GM23338 (cell line): ENCODE data around the gene BIRC7. TPM values are rescaled to one million over a fixed set of nuclear protein-coding genes. Genes with fewer than 3 reads are reported as not detected.

Experiments
- ATAC-seq: fragments of 200-7000 bp; cut with Tn5 transposase; 3 replicates; pipeline ENCODE4 v1.9.1; 2020
- DNase-seq: peaks from one replicate; pipeline ENCODE4 v3.0.0-alpha.2; 2015; ENCODE audit warnings: low spot score
- H2AFZ ChIP-seq: fragments of 200-600 bp; sonication (generic); 2 replicates; pipeline ENCODE4 v1.8.0; 2016; ENCODE audit warnings: antibody characterized with exemption, mild to moderate bottlenecking, moderate library complexity
- H3F3A ChIP-seq: fragments of 200-600 bp; sonication (generic); replicated peaks from 2 replicates; pipeline ENCODE4 v1.8.0; 2017; ENCODE audit warnings: antibody characterized with exemption, mixed run types, low read depth
- H3K27ac ChIP-seq: fragments of 200-600 bp; sonication (generic); 2 replicates; pipeline ENCODE4 v1.6.1; 2016; ENCODE audit warnings: low read depth
- H3K27me3 ChIP-seq: fragments of 200-600 bp; sonication (generic); 2 replicates; pipeline ENCODE4 v1.8.0; 2016; ENCODE audit warnings: mild to moderate bottlenecking, mixed run types, moderate library complexity; ENCODE audit not compliant: insufficient read depth
- H3K36me3 ChIP-seq: fragments of 200-600 bp; sonication (generic); 2 replicates; pipeline ENCODE4 v1.8.0; 2016; ENCODE audit warnings: mild to moderate bottlenecking; ENCODE audit not compliant: insufficient read depth
- H3K4me1 ChIP-seq: fragments of 200-600 bp; sonication (generic); 2 replicates; pipeline ENCODE4 v1.8.0; 2016; ENCODE audit warnings: mild to moderate bottlenecking, moderate library complexity; ENCODE audit not compliant: insufficient read depth
- H3K4me2 ChIP-seq: fragments of 200-600 bp; sonication (generic); 2 replicates; pipeline ENCODE4 v1.7.1; 2017; ENCODE audit warnings: mixed run types
- H3K4me3 ChIP-seq: fragments of 200-600 bp; sonication (generic); 2 replicates; pipeline ENCODE4 v1.6.1; 2016; ENCODE audit warnings: mixed run types
- H3K79me2 ChIP-seq: fragments of 200-600 bp; sonication (generic); replicated peaks from 2 replicates; pipeline ENCODE4 v1.8.0; 2017; ENCODE audit warnings: mild to moderate bottlenecking; ENCODE audit not compliant: insufficient read depth
- H3K9me2 ChIP-seq: fragments of 200-600 bp; sonication (generic); 2 replicates; pipeline ENCODE4 v1.8.0; 2017; ENCODE audit not compliant: insufficient read depth
- H4K20me1 ChIP-seq: fragments of 200-600 bp; sonication (generic); replicated peaks from 2 replicates; pipeline ENCODE4 v1.8.0; 2017; ENCODE audit warnings: mild to moderate bottlenecking; ENCODE audit not compliant: insufficient read depth
- H3K27ac Mint-ChIP-seq: 2 replicates; pipeline ENCODE4 v1.8.0; 2020; ENCODE audit warnings: inconsistent platforms, mild to moderate bottlenecking, moderate library complexity, mixed read lengths
- H3K27me3 Mint-ChIP-seq: 3 replicates; pipeline ENCODE4 v1.8.0; 2022; ENCODE audit warnings: low read depth, mild to moderate bottlenecking, moderate library complexity, mixed read lengths, inconsistent platforms; ENCODE audit not compliant: insufficient read depth, poor library complexity
- H3K36me3 Mint-ChIP-seq: 3 replicates; pipeline ENCODE4 v1.8.0; 2021; ENCODE audit warnings: low read depth, mild to moderate bottlenecking, inconsistent platforms, moderate library complexity, mixed read lengths
- H3K4me1 Mint-ChIP-seq: 3 replicates; pipeline ENCODE4 v1.8.0; 2020; ENCODE audit warnings: mild to moderate bottlenecking, inconsistent platforms, mixed read lengths
- H3K4me3 Mint-ChIP-seq: 3 replicates; pipeline ENCODE4 v1.8.0; 2021; ENCODE audit warnings: moderate library complexity, mild to moderate bottlenecking, inconsistent platforms, mixed read lengths
- H3K9me3 Mint-ChIP-seq: 3 replicates; pipeline ENCODE4 v1.8.0; 2020; ENCODE audit warnings: moderate library complexity, mild to moderate bottlenecking, inconsistent platforms, mixed read lengths
- CREB1 ChIP-seq: fragments of 250-450 bp; sonication (Bioruptor Pico); IDR thresholded peaks from 2 replicates; pipeline ENCODE4 v1.5.0; 2020; ENCODE audit warnings: low read depth, mild to moderate bottlenecking, moderate library complexity
- CTCF ChIP-seq, 2 experiments: fragments of 200-600 bp in 1 of 2; sonication (generic) in 1 of 2; conservative IDR thresholded peaks; 2 replicates each; pipeline versions ENCODE4 v1.5.1 to v1.6.1; 2016 to 2017; ENCODE audit warnings: antibody characterized with exemption in 2 of 2, low read depth in 2 of 2, mild to moderate bottlenecking in 2 of 2, moderate library complexity in 1 of 2
- EZH2phosphoT487 ChIP-seq: fragments of 200-600 bp; sonication (generic); IDR thresholded peaks from one replicate; pipeline ENCODE4 v1.8.1; 2018; ENCODE audit warnings: antibody characterized with exemption; ENCODE audit not compliant: unreplicated experiment
- NANOG ChIP-seq: IDR thresholded peaks from 2 replicates; pipeline ENCODE4 v1.6.1; 2016; ENCODE audit warnings: antibody characterized with exemption, borderline replicate concordance
- POLR2AphosphoS5 ChIP-seq: IDR thresholded peaks from 2 replicates; pipeline ENCODE4 v1.6.1; 2016; ENCODE audit warnings: antibody characterized with exemption, low read depth
- ZNF114 ChIP-seq: fragments of 250-450 bp; sonication (Bioruptor Pico); IDR thresholded peaks from 2 replicates; pipeline ENCODE4 v1.5.0; 2020; ENCODE audit warnings: mild to moderate bottlenecking, moderate library complexity
- polyA plus RNA-seq: library from polyadenylated mRNA; unstranded; fragments of >200 nt; fragmentation: Nextera tagmentation; extraction: Ambion mirVana; gene quantifications from 2 replicates; pipeline ENCODE4 v1.2.1, GENCODE V29; 2016
- total RNA-seq: library from RNA; depleted of rRNA; stranded (reverse); fragments of >200 nt; shearing (Covaris generic); gene quantifications from 2 replicates; pipeline ENCODE4 v1.2.3, GENCODE V29; 2014
- TF ChIP-seq, protein P1 (sequence below): fragments of 250-450 bp; sonication (Bioruptor Pico); IDR thresholded peaks from 2 replicates; pipeline ENCODE4 v1.5.0; 2020; ENCODE audit warnings: mild to moderate bottlenecking, moderate library complexity
- TF ChIP-seq, protein P2 (sequence below): IDR thresholded peaks from one replicate; pipeline ENCODE4 v1.6.1; 2018; ENCODE audit warnings: antibody characterized with exemption; ENCODE audit not compliant: unreplicated experiment

BIRC7 gene
- total and polyA plus RNA-seq, 2 experiments from 2014 or later, result 0.16 to 0.24 TPM

DNA sequence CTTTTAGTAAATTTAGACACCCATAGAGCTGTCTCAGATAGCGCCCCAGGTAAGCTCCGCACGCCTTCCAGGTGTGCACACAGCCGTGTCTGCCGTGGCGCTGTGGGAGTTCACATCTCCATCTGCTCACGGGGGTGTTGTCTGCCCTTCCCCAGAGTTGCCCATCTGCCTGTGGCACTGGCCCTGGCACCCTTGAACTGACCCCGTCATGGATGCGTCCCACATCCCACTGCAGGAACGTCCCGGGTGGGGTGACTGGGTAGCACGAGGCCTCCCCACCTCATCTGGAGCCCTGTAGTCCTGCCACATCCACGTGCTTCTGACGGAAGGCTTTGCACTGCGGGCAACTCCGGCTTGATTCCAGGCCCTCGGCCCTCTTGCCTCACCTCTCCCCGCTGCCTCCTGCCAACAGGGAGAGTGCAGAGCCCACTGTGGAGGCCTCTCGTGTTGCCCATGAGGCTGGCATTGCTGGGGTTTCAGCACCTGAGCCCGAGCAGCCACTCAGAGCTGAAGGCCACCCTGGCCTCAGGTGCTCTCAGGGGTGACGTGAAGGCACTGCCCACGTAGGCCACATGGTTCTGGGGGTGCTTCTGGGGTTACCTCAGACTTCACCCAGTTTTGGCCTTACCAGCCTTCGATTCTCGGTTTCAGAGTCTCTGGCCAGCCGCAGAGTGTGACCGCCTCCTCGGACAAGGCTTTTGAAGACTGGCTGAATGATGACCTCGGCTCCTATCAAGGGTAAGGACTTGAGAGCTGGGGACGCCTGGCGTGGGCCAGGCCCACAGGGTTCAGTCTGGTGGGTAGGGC lies 42.0 kb downstream of the BIRC7 start:
- Histone ChIP-seq H3K4me1 (peaks cover 3% of the 10 kb centered on the region; the same call in 1 of the 2 replicates), H3K79me2 (peaks cover 42% of the 10 kb centered on the region), H3K9me2 (no peaks in the 10 kb centered on the region), H3K36me3 (peaks cover 9% of the 10 kb centered on the region; the same call in 1 of the 2 replicates), H3K27ac (no peak overlapping the region), H3K27me3 (no peaks in the 10 kb centered on the region), H4K20me1 (peaks cover 25% of the 10 kb centered on the region), H2AFZ (no peak overlapping the region), H3F3A (0 out of 2 replicates have a peak, but pooled peaks cover 3% of the 10 kb centered on the region), H3K4me2 (no peak overlapping the region), H3K4me3 (no peak overlapping the region)
- Mint-ChIP-seq H3K36me3 (peaks cover 32% of the 10 kb centered on the region), H3K9me3 (no peaks in the 10 kb centered on the region), H3K4me3 (no peak overlapping the region), H3K27me3 (peaks cover 11% of the 10 kb centered on the region), H3K4me1 (peaks cover 6% of the 10 kb centered on the region), H3K27ac (no peak overlapping the region)
- DNase-seq (no peak), ATAC-seq (no peak)
- TF ChIP-seq EZH2phosphoT487 (no peak), NANOG (no peak)
- TF ChIP-seq, protein P1, sequence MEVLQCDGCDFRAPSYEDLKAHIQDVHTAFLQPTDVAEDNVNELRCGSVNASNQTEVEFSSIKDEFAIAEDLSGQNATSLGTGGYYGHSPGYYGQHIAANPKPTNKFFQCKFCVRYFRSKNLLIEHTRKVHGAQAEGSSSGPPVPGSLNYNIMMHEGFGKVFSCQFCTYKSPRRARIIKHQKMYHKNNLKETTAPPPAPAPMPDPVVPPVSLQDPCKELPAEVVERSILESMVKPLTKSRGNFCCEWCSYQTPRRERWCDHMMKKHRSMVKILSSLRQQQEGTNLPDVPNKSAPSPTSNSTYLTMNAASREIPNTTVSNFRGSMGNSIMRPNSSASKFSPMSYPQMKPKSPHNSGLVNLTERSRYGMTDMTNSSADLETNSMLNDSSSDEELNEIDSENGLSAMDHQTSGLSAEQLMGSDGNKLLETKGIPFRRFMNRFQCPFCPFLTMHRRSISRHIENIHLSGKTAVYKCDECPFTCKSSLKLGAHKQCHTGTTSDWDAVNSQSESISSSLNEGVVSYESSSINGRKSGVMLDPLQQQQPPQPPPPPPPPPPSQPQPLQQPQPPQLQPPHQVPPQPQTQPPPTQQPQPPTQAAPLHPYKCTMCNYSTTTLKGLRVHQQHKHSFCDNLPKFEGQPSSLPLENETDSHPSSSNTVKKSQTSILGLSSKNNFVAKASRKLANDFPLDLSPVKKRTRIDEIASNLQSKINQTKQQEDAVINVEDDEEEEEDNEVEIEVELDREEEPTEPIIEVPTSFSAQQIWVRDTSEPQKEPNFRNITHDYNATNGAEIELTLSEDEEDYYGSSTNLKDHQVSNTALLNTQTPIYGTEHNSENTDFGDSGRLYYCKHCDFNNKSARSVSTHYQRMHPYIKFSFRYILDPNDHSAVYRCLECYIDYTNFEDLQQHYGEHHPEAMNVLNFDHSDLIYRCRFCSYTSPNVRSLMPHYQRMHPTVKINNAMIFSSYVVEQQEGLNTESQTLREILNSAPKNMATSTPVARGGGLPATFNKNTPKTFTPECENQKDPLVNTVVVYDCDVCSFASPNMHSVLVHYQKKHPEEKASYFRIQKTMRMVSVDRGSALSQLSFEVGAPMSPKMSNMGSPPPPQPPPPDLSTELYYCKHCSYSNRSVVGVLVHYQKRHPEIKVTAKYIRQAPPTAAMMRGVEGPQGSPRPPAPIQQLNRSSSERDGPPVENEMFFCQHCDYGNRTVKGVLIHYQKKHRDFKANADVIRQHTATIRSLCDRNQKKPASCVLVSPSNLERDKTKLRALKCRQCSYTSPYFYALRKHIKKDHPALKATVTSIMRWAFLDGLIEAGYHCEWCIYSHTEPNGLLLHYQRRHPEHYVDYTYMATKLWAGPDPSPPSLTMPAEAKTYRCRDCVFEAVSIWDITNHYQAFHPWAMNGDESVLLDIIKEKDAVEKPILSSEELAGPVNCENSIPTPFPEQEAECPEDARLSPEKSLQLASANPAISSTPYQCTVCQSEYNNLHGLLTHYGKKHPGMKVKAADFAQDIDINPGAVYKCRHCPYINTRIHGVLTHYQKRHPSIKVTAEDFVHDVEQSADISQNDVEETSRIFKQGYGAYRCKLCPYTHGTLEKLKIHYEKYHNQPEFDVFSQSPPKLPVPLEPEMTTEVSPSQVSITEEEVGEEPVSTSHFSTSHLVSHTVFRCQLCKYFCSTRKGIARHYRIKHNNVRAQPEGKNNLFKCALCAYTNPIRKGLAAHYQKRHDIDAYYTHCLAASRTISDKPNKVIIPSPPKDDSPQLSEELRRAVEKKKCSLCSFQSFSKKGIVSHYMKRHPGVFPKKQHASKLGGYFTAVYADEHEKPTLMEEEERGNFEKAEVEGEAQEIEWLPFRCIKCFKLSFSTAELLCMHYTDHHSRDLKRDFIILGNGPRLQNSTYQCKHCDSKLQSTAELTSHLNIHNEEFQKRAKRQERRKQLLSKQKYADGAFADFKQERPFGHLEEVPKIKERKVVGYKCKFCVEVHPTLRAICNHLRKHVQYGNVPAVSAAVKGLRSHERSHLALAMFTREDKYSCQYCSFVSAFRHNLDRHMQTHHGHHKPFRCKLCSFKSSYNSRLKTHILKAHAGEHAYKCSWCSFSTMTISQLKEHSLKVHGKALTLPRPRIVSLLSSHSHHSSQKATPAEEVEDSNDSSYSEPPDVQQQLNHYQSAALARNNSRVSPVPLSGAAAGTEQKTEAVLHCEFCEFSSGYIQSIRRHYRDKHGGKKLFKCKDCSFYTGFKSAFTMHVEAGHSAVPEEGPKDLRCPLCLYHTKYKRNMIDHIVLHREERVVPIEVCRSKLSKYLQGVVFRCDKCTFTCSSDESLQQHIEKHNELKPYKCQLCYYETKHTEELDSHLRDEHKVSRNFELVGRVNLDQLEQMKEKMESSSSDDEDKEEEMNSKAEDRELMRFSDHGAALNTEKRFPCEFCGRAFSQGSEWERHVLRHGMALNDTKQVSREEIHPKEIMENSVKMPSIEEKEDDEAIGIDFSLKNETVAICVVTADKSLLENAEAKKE, result no peak

GRCh38 chr20:63278661-63279060 lies 43.0 kb downstream of the BIRC7 start:
- no peak overlapping the region for H3K27ac Mint-ChIP-seq
- DNase-seq, result no peak
- Histone ChIP-seq H3K27ac (no peak overlapping the region), H3K36me3 (peaks cover 9% of the 10 kb centered on the region; the same call in 1 of the 2 replicates), H3K79me2 (peaks cover 33% of the 10 kb centered on the region), H3F3A (0 out of 2 replicates have a peak, but pooled peaks cover 3% of the 10 kb centered on the region), H3K4me1 (0 out of 2 replicates have a peak, but pooled peaks cover 3% of the 10 kb centered on the region), H3K4me3 (no peak overlapping the region), H2AFZ (no peak overlapping the region), H3K27me3 (no peaks in the 10 kb centered on the region), H3K4me2 (no peak overlapping the region), H4K20me1 (peaks cover 20% of the 10 kb centered on the region), H3K9me2 (no peaks in the 10 kb centered on the region)
- no peak for ATAC-seq
- H3K27me3 Mint-ChIP-seq, result peaks cover 5% of the 10 kb centered on the region
- no peak overlapping the region for H3K4me3 Mint-ChIP-seq
- peaks cover 32% of the 10 kb centered on the region for H3K36me3 Mint-ChIP-seq
- peaks cover 3% of the 10 kb centered on the region for H3K4me1 Mint-ChIP-seq
- no peaks in the 10 kb centered on the region for H3K9me3 Mint-ChIP-seq
- no peak for TF ChIP-seq CTCF (conservative IDR thresholded peaks at IDR 0.05; ENCODE audit: low read depth in 2 of 2)
- TF ChIP-seq NANOG, result no peak
- no peak for TF ChIP-seq ZNF114 (CRISPR knock-in tag)
- no peak for TF ChIP-seq EZH2phosphoT487
- TF ChIP-seq CREB1 (CRISPR knock-in tag), result no peak
- TF ChIP-seq, protein P2, sequence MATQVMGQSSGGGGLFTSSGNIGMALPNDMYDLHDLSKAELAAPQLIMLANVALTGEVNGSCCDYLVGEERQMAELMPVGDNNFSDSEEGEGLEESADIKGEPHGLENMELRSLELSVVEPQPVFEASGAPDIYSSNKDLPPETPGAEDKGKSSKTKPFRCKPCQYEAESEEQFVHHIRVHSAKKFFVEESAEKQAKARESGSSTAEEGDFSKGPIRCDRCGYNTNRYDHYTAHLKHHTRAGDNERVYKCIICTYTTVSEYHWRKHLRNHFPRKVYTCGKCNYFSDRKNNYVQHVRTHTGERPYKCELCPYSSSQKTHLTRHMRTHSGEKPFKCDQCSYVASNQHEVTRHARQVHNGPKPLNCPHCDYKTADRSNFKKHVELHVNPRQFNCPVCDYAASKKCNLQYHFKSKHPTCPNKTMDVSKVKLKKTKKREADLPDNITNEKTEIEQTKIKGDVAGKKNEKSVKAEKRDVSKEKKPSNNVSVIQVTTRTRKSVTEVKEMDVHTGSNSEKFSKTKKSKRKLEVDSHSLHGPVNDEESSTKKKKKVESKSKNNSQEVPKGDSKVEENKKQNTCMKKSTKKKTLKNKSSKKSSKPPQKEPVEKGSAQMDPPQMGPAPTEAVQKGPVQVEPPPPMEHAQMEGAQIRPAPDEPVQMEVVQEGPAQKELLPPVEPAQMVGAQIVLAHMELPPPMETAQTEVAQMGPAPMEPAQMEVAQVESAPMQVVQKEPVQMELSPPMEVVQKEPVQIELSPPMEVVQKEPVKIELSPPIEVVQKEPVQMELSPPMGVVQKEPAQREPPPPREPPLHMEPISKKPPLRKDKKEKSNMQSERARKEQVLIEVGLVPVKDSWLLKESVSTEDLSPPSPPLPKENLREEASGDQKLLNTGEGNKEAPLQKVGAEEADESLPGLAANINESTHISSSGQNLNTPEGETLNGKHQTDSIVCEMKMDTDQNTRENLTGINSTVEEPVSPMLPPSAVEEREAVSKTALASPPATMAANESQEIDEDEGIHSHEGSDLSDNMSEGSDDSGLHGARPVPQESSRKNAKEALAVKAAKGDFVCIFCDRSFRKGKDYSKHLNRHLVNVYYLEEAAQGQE, result no peak
- no peak for TF ChIP-seq POLR2AphosphoS5
